Activated T-cell treated with anti-CD3 and anti-CD28 coated beads for 1 hour (primary cell): Measurements from ENCODE around the gene KIRREL1.

Experiments used
- DNase-seq: peaks from one replicate; pipeline ENCODE4 v3.0.0-alpha.2; 2020; ENCODE audit warnings: low read depth

The KIRREL1 gene

DNA sequence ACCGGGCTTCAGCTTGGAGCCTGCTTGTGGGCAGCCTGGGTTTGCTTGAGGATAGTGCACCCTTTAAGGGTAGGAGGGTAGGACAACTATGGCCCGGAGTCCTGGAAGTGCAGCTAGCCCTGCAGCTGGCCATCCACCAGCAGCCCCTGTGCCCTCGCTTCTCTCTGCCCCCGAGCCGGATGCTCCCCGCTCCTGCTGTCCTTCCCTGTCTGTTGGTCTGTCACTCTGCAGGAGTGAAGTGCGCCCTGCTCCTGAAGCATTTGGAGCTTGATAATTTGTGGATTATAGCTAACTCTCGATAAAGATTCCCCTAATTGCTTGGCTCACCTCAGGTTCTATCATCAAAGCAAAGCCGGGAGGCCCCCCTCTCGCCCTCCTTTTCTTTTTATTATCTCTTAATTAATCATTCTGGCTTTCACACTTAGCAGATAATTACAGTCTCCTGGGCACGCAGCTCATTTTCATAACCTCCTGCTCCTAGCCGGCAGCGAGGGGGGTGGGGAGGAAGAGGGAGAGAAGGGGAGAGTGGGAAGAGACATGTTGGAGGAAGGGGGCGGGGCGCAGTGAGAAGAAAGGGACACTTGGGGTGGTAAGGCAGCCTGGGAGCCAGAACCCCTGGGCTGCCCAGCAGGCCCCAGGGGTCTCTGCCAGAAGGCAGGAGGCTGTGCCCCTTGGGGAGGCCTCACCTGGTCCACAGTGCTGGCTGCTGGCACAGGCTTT lies 14.4 kb downstream of the KIRREL1 start:
- no peak for DNase-seq

DNA sequence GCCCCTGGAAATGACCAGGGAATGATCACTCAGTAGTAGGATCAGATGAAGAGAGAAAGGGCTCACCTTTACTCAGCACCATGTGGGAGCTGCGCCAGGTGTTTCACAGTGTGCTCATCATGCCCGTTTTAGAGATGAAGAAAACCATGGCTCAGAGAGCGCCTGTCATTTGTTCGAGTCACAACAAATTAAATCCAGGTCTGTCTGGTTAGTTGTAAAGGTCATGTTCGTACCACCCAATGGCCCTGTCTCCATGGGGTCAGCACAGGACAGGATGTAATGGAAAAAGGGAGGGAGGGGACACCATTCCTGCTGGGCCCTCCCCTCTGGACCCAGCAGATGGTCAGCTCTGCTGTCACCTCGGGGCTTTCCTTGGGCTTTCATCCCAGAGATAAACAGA lies 15.2 kb downstream of the KIRREL1 start:
- no peak for DNase-seq

DNA sequence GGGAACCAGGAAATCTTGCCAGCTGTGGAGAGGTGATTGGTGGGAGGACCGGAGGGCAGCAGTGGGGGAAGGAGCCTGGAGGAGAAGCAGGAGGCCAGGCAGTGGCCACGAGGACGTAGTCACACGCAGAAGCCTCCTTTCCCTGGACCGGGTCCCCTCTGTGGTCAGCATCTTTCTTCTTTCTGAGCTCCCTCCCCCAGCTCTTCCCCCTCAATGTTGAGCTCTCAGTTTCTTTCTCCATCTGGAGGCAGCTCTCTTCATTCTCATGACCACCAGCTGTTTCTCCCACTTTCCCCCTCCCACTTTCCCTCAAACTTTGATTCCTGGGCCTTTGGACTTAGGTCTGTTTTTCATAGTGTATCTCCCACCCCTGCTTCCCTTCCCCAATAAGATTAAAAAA lies 18.3 kb downstream of the KIRREL1 start:
- DNase-seq, result no peak

DNA sequence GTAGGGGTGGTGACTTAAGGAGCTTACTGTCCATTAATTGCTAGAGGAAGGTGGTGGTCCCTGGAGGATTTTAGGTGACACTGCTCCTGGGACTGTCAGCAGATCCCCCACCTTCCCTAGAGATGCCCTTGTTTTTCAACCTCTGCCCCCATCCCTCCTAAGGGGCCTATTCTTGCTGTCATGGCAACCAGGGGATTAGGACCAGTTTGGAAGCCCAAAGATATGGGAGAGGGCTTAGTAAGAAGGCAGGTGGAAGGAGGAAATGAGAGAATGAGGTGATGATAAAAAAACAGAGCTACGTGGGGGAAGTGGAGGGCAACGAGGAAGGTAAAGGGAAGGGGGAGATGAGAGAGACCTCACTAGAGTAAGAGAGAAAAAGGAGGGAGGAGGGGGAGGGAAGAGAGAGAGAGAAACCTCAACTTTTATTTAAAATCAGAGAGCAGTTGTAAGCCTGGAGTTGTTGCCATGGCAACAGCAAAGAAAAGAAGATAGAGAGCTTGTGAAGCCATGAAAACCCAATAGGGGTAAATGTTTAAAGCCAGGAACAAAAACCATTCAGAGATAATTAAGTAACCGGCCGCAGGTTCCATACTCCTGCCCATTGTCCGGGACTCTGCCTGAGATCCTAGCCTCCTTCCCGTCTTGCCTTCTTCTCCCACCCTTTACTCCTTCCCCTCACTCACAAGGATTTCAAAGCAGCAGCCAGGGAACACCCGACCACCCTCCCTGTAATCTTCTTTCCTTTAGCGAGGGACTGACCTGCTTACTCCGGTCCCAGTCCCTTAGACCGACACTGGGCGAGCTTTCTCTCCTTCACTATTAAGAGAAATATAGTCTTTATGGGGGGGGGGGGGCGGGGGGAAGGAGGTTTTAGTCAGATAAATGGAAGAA lies 20.6 kb downstream of the KIRREL1 start:
- no peak for DNase-seq

DNA sequence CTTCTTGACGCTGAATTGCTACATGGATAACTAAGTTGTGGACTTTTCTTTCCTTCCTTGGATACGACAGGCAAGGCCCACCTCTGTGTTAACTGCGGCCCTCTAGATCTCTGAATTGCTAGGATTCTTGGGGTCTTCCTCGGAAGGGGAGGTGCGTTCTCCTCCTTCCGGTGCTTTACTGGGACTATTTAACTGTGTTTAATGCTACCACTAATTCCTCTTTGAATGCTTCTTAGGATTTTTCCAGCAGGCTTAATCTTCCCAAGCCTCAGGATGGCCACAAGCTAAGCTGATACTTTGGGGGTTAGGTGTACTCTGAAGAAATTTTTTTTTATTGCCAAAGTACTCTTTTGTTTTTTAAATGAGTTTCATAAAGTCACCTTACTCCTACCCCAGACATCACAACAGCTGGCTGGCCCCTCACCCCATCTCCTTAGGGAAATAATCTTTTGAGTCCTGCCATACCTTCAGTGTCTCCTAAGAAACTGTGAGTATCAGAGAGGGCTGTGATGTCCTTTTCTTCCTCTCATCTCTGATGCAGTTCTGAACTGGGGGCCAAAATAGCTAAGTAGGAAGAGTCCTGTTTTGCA lies 21.4 kb downstream of the KIRREL1 start:
- DNase-seq, result no peak

DNA sequence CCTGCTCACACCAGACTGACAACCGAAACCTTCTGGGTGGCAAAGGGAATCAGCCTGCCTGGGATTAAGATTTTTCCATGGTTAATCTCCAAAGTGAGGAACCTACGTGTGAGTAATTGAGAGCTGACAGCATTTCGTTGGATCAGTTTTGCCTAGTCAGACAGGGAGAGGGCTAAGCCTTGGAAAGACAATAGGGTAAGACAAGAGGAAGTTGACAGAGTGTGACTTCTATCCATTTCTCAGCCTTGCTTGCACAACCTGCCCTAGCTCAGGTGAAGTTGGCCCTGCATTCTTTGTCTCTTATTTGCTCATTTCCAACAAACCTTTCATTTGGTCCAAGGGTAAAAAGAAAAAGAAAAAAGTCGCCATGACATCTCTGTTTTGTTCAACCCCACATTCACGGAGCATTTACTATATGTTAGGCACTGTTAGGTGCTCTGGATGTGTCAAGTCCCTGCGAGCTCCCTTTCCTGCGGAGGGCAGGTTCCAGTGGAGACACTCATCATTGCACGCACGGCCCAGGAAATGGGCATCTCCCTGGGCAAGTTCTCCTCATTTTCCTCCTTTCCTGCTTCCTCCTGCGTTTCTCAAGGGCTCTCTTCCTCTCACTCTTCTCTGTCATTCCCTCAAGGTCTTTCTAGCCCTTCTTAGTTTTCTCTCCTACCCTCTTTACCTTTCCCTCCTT lies 23.3 kb downstream of the KIRREL1 start:
- DNase-seq, result no peak

DNA sequence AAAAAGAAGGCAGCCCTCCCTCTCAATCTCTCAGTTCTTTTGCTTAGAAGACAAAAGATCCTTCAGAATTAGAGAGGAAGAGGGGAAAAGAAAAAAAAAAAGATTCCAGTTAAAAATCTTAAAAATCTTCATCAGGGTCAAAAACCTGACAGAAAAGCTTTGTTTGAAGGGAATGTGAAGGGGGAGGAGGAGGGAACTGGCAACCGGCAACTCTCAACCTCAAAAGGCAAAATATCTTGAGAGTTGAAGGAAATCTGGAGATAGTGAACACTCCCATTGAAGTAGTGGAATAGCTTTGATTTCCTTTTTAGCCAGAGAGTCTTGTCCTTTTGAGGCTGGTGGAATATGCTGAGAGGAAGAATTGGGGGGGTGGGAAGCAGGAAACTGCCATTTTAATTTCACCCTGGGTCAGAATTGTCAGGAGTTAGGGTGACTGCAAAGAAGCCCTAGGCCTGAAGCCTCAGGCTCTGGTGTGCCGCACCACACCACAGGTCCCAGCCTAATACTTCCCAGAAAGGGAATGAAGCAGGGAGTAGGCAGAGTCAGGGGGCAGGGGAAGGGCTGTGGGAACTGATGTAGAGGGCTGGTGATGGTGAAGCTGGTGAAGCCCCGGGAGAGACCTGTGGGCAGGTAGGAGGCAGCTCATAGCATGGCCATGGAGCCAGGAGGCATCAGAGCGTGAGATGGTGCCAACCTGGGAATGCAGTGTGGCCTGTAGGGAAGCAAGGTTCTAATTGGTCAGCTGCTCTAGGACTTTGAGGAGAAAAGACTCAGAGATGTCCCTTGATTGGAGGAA lies 24.6 kb downstream of the KIRREL1 start:
- no peak for DNase-seq

DNA sequence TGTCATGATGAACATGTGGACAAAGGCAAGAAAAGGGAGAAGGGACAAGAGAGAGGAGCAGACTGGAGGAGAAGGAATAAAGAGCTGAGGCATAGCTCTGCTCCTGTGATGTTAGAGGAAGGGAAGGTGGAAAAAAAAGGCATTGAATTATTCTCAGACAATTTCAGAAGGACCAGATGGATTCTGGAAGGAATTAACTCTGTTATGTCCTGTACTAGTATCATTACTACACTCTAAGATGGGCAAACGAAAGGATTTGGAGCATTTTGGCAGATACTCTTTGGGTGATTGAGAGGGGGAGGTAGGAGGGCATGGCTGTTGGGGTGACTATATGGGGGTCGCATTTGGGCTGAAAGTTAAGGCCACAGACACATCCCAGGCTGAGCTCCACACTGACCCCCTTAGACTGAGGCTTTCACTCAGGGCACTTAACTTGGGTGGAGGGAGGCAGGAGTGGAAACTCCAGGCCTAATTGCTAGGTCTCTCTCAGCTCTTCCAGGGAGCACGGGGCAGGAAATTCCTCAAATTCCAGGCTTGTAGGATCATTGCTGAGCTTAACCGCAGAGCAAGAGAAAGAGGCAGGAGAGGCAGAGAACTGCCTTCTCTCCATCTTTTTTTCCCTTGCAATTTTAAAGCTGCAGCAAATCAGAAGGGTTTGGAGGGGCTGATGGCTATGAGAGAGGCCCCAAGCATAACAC lies 25.9 kb downstream of the KIRREL1 start:
- no peak for DNase-seq

DNA sequence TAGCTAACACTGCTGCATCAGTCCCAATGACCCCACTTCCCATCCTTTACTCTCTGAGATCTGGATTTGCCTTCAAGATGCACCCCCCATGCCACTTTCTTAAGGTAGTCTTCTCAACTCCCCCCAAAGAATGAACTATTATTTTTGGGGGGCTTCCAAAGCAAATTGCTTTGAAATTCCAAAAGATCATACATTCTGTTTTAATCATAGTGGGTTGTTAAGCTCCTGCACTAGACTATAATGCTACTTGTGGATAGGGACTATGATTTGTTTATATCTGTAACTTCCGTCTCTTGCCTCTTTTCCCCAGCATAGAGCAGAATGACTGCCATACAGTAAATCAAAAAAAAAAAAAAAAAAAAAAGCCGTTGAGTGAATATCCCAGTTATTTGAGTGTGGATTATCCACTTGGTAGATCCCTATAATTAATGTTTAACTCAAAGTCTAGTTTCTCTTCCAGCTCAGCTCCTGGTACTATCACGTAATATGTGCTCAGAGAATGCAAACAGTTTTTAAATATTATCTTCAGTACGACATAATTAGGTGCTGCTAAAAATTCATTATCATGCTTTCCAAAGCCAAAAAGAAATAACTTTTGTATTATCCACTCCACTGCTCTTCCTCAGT lies 26.9 kb downstream of the KIRREL1 start:
- no peak for DNase-seq

DNA sequence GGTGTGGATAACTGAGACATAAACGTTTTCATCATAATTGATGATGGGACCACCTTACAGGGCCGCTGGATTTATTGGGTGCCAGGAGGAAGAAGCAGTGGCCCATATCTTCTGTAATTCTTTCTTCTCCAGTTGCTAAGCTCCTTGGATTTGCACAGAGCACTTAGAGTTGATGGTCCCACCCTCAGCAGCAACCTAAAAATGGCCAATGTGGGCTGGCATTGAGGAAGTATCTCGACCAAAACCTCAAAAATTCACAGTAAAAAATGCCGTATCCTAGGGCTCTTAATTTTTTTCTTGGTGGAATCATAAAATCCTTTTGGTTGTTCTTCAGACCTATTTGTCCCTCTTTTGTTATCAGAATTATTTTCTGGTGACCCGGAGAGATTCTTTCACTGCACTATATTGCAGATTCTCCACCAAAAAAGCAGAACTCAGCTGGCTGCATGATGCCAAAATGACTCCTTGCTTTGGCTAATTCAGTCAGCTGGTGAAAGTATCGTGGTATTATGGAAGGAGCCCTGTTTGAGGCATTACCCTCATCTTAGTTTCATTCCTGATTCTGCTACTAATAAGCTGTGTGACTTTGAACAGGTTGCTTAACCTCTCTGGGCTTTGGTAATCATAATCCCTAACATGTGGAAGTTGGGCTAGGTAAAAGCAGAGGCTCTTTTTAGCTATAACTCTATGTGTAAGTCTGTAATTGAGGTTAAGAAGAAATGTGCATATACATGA lies 27.6 kb downstream of the KIRREL1 start:
- no peak for DNase-seq

DNA sequence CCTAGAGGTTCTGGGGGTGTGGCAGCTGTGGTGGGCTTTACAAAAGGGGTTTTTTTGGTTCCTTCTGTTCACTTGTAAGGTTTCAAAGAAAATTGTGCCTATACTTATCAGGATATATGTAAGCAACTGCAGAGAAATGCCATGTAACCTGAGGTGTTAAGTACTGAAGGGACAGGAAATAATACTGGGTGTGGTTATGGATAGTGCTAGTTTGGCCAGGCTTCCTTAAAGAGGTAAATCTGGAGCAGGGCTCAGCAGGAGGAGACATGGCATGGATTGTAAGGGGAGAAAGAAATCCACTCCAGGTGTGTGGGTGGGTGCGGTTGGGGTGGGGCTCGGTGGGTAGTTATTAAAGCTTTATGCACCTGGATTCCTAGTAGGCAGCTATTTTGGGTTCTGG lies 28.3 kb downstream of the KIRREL1 start:
- DNase-seq, result no peak

DNA sequence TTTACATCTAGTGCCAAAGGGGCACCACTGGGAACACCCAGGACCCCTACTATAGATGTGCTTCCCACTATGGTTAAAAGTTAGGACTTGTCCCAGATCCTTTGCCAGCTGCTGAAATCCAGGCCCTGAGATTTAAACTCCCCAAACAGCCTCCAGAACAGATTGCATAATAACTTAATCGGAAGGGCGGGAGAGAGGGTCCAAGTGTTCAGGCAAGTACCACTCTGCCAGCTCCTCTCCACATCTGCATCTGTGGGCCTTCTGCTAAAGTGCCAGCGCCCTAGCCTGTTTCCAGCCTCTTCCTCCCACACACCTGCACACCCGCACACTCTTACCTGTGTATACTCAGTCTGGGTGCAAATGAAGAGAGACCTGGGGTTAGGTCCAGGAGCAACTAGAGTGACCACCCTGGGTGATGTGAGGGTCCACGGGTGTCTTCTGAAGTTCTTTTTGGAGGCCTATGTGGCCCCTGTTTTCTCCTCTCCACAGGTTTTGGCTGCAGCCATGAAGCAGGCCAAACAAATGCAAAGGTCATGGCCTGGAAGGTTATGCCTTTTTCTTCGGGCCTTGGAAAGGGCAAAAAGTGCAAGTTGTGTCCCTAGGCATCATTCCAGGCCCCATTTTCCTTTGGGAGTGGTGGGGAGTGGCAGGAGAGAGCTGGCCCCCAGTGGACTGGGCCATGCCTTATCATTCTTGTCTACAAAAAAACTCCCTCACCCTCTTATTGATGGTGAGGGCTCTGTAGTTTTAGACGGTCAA lies 29.3 kb downstream of the KIRREL1 start:
- no peak for DNase-seq

DNA sequence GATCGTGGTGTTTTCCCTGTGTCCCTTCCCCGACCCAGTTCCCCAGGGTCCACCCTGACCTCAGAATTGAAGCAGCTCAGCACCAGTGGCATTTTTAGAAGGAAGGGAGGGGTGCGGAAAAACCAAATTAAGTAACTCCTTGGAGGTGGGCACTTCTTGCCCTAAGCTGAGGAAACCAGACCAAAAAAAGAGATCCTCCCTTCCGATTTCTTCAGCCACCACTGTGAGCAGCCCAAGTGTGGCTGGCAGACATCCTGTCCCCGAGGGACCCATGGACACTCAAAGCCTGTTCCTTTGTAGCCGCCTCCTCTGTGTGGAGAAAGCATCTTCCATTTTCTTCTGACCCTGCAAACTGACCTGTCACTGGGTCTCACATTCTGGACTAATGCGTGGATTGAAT lies 31.3 kb downstream of the KIRREL1 start:
- DNase-seq, result no peak

DNA sequence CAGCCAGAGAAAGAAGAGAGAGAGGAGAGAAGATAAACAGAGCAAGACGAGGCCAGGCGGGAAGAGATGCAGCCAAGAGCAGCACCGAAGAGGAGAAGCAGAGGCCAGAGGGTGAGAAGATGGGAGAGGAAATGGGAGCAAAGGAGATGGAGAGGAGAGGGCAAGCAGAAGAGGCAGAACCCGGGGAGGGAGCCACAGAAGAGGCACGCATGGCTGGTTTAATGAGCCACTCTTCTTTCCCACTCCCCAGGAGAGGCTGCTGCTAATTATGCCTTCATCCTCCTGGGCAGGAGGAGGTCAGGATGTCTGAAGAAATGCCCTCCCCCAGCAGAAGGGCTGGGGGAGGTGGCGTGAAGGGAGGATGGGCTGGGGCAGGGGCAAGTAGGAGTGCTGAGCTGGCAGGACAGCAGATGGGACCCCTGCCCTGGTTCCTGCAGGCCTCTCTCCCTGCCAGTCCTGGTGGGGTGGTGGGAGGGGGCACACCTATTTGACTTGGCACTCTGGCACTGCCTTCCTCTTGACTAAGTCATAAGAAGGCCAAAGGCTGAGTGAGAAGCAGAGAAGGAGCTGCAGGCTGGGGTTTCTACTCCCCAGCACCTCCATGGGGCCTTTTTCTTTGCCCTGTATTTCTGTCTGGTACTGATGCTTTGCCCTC lies 32.3 kb downstream of the KIRREL1 start:
- DNase-seq, result no peak

DNA sequence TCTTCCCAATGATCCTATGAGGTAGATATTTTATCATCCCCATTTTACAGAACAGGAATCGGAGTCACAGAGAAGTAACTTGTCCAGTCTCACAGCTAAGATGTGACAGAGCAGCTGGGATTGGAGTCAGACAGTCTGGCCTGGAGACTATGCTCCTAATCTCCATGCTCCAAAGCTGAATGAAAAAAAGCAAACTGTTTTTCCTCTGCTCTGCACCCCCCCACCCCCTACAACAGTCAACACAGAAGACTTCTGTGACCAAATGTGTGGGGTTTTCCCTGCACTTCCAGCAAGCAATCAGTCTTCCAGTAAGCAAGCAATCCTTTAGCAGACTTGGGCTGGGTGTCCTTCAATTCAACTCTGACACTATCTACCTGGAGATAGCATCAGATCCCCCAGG lies 33.2 kb downstream of the KIRREL1 start:
- DNase-seq, result no peak

DNA sequence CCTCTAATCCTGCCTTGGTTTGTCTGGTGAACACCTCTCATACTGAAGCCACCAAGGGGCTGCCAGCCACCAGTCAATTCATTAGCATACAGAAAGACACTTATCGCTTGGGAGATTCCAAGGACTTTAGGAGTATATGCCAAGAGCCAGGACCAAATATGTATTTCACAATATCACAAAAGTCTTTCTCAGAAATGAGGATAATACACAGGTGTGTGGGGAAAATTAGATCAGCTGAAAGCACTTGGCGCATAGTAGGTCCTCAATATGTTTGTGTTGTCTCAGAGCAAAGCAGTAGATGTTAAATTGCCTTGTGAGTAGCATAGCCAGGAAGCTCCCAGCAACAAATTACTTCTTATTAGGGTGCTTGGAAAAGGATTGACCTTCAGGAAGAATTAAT lies 34.1 kb downstream of the KIRREL1 start:
- no peak for DNase-seq

DNA sequence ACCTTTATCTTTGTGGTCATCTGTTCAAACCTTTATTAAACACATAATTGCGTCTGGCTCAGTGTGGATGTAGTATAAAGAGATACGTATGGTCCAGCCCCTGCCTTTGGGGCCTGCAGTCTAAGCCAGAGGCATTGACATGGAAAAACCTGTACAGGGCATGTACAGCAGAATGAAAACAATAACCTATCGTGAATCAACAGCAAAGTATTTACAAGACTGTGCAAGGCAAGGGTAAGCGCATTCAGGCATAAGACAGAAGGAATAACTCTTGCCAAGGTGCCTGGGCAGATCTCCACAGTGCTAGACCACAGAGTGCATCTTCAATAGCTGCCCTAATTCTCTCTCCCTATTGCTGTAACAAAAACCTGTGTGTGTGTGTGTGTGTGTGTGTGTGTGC lies 35.5 kb downstream of the KIRREL1 start:
- DNase-seq, result no peak

DNA sequence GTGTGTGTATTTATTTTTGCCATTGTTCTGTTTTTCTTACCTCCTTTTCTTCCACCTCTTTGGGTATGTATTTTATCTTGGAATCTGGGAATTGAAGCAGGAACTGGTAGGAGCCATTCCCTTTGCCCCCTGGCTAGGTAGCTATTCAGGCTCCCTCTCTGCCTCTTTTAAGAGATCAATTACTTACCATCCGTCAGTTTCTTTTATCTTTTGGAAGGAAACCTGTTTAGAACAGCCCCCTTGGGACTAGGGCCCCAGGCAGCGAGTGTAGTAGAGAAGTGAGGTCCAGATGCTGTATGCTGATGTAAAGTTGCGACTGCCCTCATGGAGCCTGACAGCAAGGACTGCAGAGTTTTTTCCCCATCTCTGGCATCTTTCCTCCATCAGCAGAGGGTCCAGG lies 41.6 kb downstream of the KIRREL1 start:
- no peak for DNase-seq
